ENCODE results near the gene MTM1.

Gene MTM1

DNA sequence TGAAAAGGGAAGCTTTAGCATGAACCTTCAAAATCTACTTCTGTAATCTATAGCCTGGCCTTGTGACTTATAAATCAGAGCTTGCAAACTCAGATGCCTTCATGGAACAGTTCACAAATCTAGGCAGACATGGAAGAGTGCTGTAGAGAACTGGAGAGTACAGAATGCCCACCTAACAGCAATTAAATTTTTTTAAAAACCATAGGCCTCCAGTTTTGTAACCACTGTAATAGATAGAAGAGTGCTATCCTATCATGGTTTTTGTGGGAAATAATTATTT, 135.2 kb downstream of the MTM1 start:
- Histone ChIP-seq H2BK12ac (ENCODE audit: low read length in 2 of 2) (no peak overlapping the region), H3K9me3 (ENCODE audit: control insufficient read depth, low read length) (no peaks in the 10 kb centered on the region), H3K4me3 (ENCODE audit: insufficient read depth in 1 of 2, low read depth in 1 of 2, low read length in 2 of 2) (no peak overlapping the region), H3K79me1 (replicated peaks; ENCODE audit: low read length, poor library complexity, severe bottlenecking) (peaks cover 10% of the 10 kb centered on the region), H2BK15ac (ENCODE audit: low read depth, poor library complexity, severe bottlenecking) (no peak overlapping the region), H3K27ac (ENCODE audit: low read length, poor library complexity, severe bottlenecking) (no peak overlapping the region), H2AK5ac (ENCODE audit: low read length, severe bottlenecking) (no peak overlapping the region), H3K4me2 (ENCODE audit: low read length, poor library complexity, severe bottlenecking) (no peak overlapping the region), H3K27me3 (ENCODE audit: control insufficient read depth in 1 of 2, insufficient read depth in 1 of 2, low read length in 2 of 2) (no peaks in the 10 kb centered on the region), H3K23ac (ENCODE audit: low read length in 2 of 2) (no peak overlapping the region), H3K4me1 (ENCODE audit: control insufficient read depth, insufficient read depth, low read depth, low read length) (peaks cover 5% of the 10 kb centered on the region), H2BK120ac (ENCODE audit: low read depth, low read length) (no peak overlapping the region), H3K9ac (ENCODE audit: low read length) (no peak overlapping the region), H3K36me3 (ENCODE audit: control insufficient read depth in 1 of 2, insufficient read depth in 2 of 2, low read depth in 1 of 2, low read length in 2 of 2) (peaks cover 0 to 5% of the 10 kb centered on the region in 2 experiments), H4K8ac (ENCODE audit: low read length) (no peak overlapping the region), H3K18ac (ENCODE audit: low read depth in 1 of 2, low read length in 2 of 2) (no peak overlapping the region), H3K14ac (ENCODE audit: low read length in 2 of 2) (no peak overlapping the region), H3K4ac (ENCODE audit: low read depth in 1 of 2, low read length in 2 of 2) (no peak overlapping the region), H2BK5ac (ENCODE audit: low read depth, low read length, poor library complexity, severe bottlenecking) (no peak overlapping the region), H4K91ac (ENCODE audit: low read length) (no peak overlapping the region), H2AFZ (ENCODE audit: low read depth, low read length) (no peak overlapping the region)
- no peak for DNase-seq

DNA sequence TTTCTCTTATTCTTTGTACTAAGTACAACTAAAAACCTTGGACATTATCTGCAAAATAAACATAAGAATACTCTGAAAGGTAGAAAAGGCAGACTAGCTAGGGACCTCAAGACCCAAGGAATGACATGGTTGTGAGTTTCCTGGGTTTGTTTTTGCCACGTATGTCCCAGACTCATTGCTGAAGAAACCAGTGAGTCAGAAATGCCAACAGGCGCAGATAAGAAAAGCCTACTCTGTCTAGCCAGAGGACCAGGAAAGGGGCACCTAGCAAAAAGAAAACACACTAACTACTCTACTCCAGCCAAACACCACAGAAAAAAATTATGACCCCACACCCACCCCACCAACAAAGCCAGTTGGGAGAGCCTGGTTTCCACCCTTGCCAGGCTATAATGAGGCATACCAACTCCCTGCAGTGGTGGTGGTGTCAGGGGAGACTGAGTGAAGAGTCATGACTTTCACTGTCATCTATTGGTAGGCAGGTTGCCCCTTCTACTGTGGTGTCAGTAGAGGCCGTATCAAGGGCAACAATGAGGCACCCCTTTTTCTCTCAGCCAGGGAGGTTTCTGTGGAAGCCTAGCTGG, 135.7 kb downstream of the MTM1 start:
- no peak overlapping the region for H2BK15ac ChIP-seq (ENCODE audit: low read depth, poor library complexity, severe bottlenecking)
- no peak overlapping the region for H2BK12ac ChIP-seq (ENCODE audit: low read length in 2 of 2)
- peak overlapping the region; percentile 73 for H2AK5ac ChIP-seq (ENCODE audit: low read length, severe bottlenecking)
- peak overlapping the region; percentile 39 for H4K91ac ChIP-seq (ENCODE audit: low read length)
- peak; percentile 67 for DNase-seq
- H3K27ac ChIP-seq (ENCODE audit: low read length, poor library complexity, severe bottlenecking), result peak overlapping the region; percentile 26
- peaks cover 5% of the 10 kb centered on the region for H3K4me1 ChIP-seq (ENCODE audit: control insufficient read depth, insufficient read depth, low read depth, low read length)
- WGBS, result 78% methylated on average over 3 of the region's 3 CpGs
- H2AFZ ChIP-seq (ENCODE audit: low read depth, low read length), result no peak overlapping the region
- peaks cover 12% of the 10 kb centered on the region for H3K79me1 ChIP-seq (replicated peaks; ENCODE audit: low read length, poor library complexity, severe bottlenecking)
- no peaks in the 10 kb centered on the region for H3K9me3 ChIP-seq (ENCODE audit: control insufficient read depth, low read length)
- no peak overlapping the region for H3K9ac ChIP-seq (ENCODE audit: low read length)
- H3K18ac ChIP-seq (ENCODE audit: low read depth in 1 of 2, low read length in 2 of 2), result no peak overlapping the region
- H3K4me2 ChIP-seq (ENCODE audit: low read length, poor library complexity, severe bottlenecking), result no peak overlapping the region
- H2BK120ac ChIP-seq (ENCODE audit: low read depth, low read length), result no peak overlapping the region
- H3K27me3 ChIP-seq (ENCODE audit: control insufficient read depth in 1 of 2, insufficient read depth in 1 of 2, low read length in 2 of 2), result no peaks in the 10 kb centered on the region
- H3K14ac ChIP-seq (ENCODE audit: low read length in 2 of 2), result no peak overlapping the region
- H3K36me3 ChIP-seq (ENCODE audit: control insufficient read depth in 1 of 2, insufficient read depth in 2 of 2, low read depth in 1 of 2, low read length in 2 of 2), result peaks cover 0 to 5% of the 10 kb centered on the region in 2 experiments
- no peak overlapping the region for H3K23ac ChIP-seq (ENCODE audit: low read length in 2 of 2)
- H3K4ac ChIP-seq (ENCODE audit: low read depth in 1 of 2, low read length in 2 of 2), result no peak overlapping the region
- no peak overlapping the region for H3K4me3 ChIP-seq (ENCODE audit: insufficient read depth in 1 of 2, low read depth in 1 of 2, low read length in 2 of 2)
- no peak overlapping the region for H2BK5ac ChIP-seq (ENCODE audit: low read depth, low read length, poor library complexity, severe bottlenecking)
- H4K8ac ChIP-seq (ENCODE audit: low read length), result no peak overlapping the region

DNA sequence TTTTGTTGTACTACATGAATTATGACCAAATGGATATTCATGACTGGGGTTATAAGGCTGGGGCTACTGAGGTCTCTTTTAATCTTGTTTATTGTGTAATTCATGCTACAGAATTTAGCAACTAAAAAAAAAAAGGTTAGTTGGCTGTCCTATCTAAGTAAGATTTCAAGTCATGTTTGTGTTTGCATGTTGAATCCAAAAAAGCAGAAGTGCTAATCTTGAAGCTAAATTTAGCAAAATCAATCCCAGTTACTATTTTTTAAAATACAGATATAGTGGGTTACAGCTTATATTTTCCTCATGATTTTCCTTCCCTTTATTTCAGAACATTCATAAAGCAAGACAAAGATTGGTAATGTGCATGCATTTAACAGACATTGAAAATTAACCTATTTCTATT, 144.2 kb downstream of the MTM1 start:
- H2BK5ac ChIP-seq (ENCODE audit: low read depth, low read length, poor library complexity, severe bottlenecking), result no peak overlapping the region
- H3K9me3 ChIP-seq (ENCODE audit: control insufficient read depth, low read length), result no peaks in the 10 kb centered on the region
- no peak overlapping the region for H2BK12ac ChIP-seq (ENCODE audit: low read length in 2 of 2)
- H2AFZ ChIP-seq (ENCODE audit: low read depth, low read length), result no peak overlapping the region
- H3K4me2 ChIP-seq (ENCODE audit: low read length, poor library complexity, severe bottlenecking), result no peak overlapping the region
- DNase-seq, result no peak
- H3K4me1 ChIP-seq (ENCODE audit: control insufficient read depth, insufficient read depth, low read depth, low read length), result peaks cover 6% of the 10 kb centered on the region
- no peak overlapping the region for H3K23ac ChIP-seq (ENCODE audit: low read length in 2 of 2)
- H3K4me3 ChIP-seq (ENCODE audit: insufficient read depth in 1 of 2, low read depth in 1 of 2, low read length in 2 of 2), result no peak overlapping the region
- H4K91ac ChIP-seq (ENCODE audit: low read length), result no peak overlapping the region
- H2BK120ac ChIP-seq (ENCODE audit: low read depth, low read length), result no peak overlapping the region
- H3K27me3 ChIP-seq (ENCODE audit: control insufficient read depth in 1 of 2, insufficient read depth in 1 of 2, low read length in 2 of 2), result peaks cover 0 to 5% of the 10 kb centered on the region in 2 experiments
- no peak overlapping the region for H4K8ac ChIP-seq (ENCODE audit: low read length)
- H3K9ac ChIP-seq (ENCODE audit: low read length), result no peak overlapping the region
- H3K27ac ChIP-seq (ENCODE audit: low read length, poor library complexity, severe bottlenecking), result no peak overlapping the region
- no peak overlapping the region for H3K4ac ChIP-seq (ENCODE audit: low read depth in 1 of 2, low read length in 2 of 2)
- H3K79me1 ChIP-seq (replicated peaks; ENCODE audit: low read length, poor library complexity, severe bottlenecking), result peaks cover 4% of the 10 kb centered on the region
- H3K18ac ChIP-seq (ENCODE audit: low read depth in 1 of 2, low read length in 2 of 2), result no peak overlapping the region
- no peaks in the 10 kb centered on the region for H3K36me3 ChIP-seq (ENCODE audit: control insufficient read depth in 1 of 2, insufficient read depth in 2 of 2, low read depth in 1 of 2, low read length in 2 of 2)
- H3K14ac ChIP-seq (ENCODE audit: low read length in 2 of 2), result no peak overlapping the region
- H2AK5ac ChIP-seq (ENCODE audit: low read length, severe bottlenecking), result no peak overlapping the region
- H2BK15ac ChIP-seq (ENCODE audit: low read depth, poor library complexity, severe bottlenecking), result no peak overlapping the region

DNA sequence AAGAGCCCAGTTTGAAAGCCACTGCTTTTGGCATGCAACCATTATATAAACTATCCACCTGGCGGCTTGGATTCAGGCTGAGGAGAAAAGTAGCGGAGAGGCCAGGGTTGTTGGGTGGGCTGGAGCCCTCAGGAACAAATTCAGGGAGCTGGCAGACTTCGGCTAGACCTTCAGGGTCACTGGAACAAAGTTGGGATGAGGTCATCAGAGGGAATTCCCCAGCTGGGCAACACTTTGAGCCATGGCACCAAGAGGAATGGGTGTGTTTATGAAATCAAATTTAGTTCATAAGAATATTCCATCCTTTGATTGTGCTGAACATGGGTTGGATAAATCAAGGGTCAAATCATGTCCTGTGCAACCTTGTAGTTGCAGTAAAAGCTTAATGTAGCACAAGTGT, 146.8 kb downstream of the MTM1 start:
- WGBS, result 100% methylated on average over 3 of the region's 3 CpGs
- no peak overlapping the region for H2BK15ac ChIP-seq (ENCODE audit: low read depth, poor library complexity, severe bottlenecking)

More for the DNA sequence above, 146.8 kb downstream of the MTM1 start:
- Histone ChIP-seq H4K91ac (ENCODE audit: low read length) (no peak overlapping the region), H3K36me3 (ENCODE audit: control insufficient read depth in 1 of 2, insufficient read depth in 2 of 2, low read depth in 1 of 2, low read length in 2 of 2) (peaks cover 0 to 2% of the 10 kb centered on the region in 2 experiments), H3K18ac (ENCODE audit: low read depth in 1 of 2, low read length in 2 of 2) (no peak overlapping the region), H2AFZ (ENCODE audit: low read depth, low read length) (no peak overlapping the region), H2BK5ac (ENCODE audit: low read depth, low read length, poor library complexity, severe bottlenecking) (no peak overlapping the region), H3K4ac (ENCODE audit: low read depth in 1 of 2, low read length in 2 of 2) (no peak overlapping the region), H2BK12ac (ENCODE audit: low read length in 2 of 2) (no peak overlapping the region), H3K4me3 (ENCODE audit: insufficient read depth in 1 of 2, low read depth in 1 of 2, low read length in 2 of 2) (no peak overlapping the region), H4K8ac (ENCODE audit: low read length) (no peak overlapping the region), H2AK5ac (ENCODE audit: low read length, severe bottlenecking) (no peak overlapping the region), H3K9ac (ENCODE audit: low read length) (no peak overlapping the region), H3K9me3 (ENCODE audit: control insufficient read depth, low read length) (no peaks in the 10 kb centered on the region), H3K27ac (ENCODE audit: low read length, poor library complexity, severe bottlenecking) (no peak overlapping the region), H3K79me1 (replicated peaks; ENCODE audit: low read length, poor library complexity, severe bottlenecking) (peaks cover 2% of the 10 kb centered on the region), H2BK120ac (ENCODE audit: low read depth, low read length) (no peak overlapping the region), H3K4me1 (ENCODE audit: control insufficient read depth, insufficient read depth, low read depth, low read length) (peaks cover 8% of the 10 kb centered on the region), H3K14ac (ENCODE audit: low read length in 2 of 2) (no peak overlapping the region), H3K4me2 (ENCODE audit: low read length, poor library complexity, severe bottlenecking) (no peak overlapping the region), H3K23ac (ENCODE audit: low read length in 2 of 2) (no peak overlapping the region), H3K27me3 (ENCODE audit: control insufficient read depth in 1 of 2, insufficient read depth in 1 of 2, low read length in 2 of 2) (peaks cover 0 to 5% of the 10 kb centered on the region in 2 experiments)
- peak; percentile 32 for DNase-seq
